Bronchial epithelial cell (primary cell): ENCODE data around the gene MTF2. TPM values are rescaled to one million over a fixed set of nuclear protein-coding genes. Genes with fewer than 3 reads are reported as not detected.

ENCODE experiments used
- DNase-seq: peaks from one replicate; pipeline ENCODE4 v3.0.0-alpha.2; 2010; ENCODE audit warnings: low read depth
- FAIRE-seq: peaks from 2 replicates; lab custom pipeline; 2011; peaks lifted over from hg19 to GRCh38; lab: Jason Lieb, UNC
- H3K27me3 ChIP-seq: 2 replicates; pipeline ENCODE4 v1.5.1; 2011; ENCODE audit warnings: low read length; ENCODE audit not compliant: control insufficient read depth, insufficient read depth
- H3K36me3 ChIP-seq: 2 replicates; pipeline ENCODE4 v1.5.1; 2011; ENCODE audit warnings: low read length; ENCODE audit not compliant: control insufficient read depth, insufficient read depth
- H3K4me3 ChIP-seq: 2 replicates; pipeline ENCODE4 v1.5.1; 2011; ENCODE audit warnings: mild to moderate bottlenecking, low read depth, low read length, control low read depth
- CTCF ChIP-seq: IDR thresholded peaks from 2 replicates; pipeline ENCODE4 v1.5.1; 2011; ENCODE audit warnings: mild to moderate bottlenecking, moderate library complexity, low read length, control low read depth, inconsistent platforms; ENCODE audit not compliant: insufficient read depth, severe bottlenecking
- total RNA-seq: library from RNA; depleted of rRNA; stranded (reverse); fragments of >200 nt; gene quantifications from 2 replicates; pipeline ENCODE4 v1.2.1, GENCODE V29; 2014

MTF2 gene
- total RNA-seq, 1 donor from 2014 or later = 20.3 TPM

- FAIRE-seq (no peak), DNase-seq (no peak)
- H3K36me3 ChIP-seq = no peaks in the 10 kb centered on the region
- H3K4me3 ChIP-seq = no peak overlapping the region
- H3K27me3 ChIP-seq = no peaks in the 10 kb centered on the region
- no peak for TF ChIP-seq CTCF
Measured at GRCh38 chr1:93143769-93144168, 64.7 kb downstream of the MTF2 start.

GRCh38 chr1:93148001-93148400 lies 68.9 kb downstream of the MTF2 start:
- no peak for FAIRE-seq
- no peak overlapping the region for H3K4me3 ChIP-seq
- DNase-seq = no peak
- no peak for TF ChIP-seq CTCF
- peaks cover 1% of the 10 kb centered on the region for H3K36me3 ChIP-seq
- no peaks in the 10 kb centered on the region for H3K27me3 ChIP-seq

- H3K27me3 ChIP-seq = no peaks in the 10 kb centered on the region
- peaks cover 3% of the 10 kb centered on the region for H3K36me3 ChIP-seq
- no peak for FAIRE-seq
- no peak for TF ChIP-seq CTCF
- H3K4me3 ChIP-seq = no peak overlapping the region
- DNase-seq = no peak
Measured at GRCh38 chr1:93150729-93151128, 71.6 kb downstream of the MTF2 start.

DNA sequence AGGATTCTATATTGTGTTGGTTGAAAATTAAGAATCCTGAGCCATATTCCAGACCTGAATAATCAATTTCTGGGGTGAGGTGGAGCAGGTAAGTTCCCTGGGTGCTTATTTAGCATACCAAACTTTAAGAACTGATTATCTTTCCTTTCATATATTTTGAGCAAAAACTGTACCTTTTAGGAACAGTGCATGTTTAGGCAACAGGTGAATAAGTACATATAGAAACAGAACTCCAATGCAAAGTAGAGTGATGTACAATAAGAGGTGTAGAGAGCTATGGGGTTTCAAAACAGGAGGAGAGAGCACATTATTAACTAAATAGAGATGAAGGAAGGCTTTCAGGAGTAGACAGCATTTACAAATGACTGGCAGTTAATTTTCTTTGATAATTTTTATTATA lies 72.4 kb downstream of the MTF2 start:
- TF ChIP-seq CTCF = no peak
- DNase-seq (no peak), FAIRE-seq (no peak)
- H3K36me3 ChIP-seq = peaks cover 3% of the 10 kb centered on the region
- no peaks in the 10 kb centered on the region for H3K27me3 ChIP-seq
- H3K4me3 ChIP-seq = no peak overlapping the region

DNA sequence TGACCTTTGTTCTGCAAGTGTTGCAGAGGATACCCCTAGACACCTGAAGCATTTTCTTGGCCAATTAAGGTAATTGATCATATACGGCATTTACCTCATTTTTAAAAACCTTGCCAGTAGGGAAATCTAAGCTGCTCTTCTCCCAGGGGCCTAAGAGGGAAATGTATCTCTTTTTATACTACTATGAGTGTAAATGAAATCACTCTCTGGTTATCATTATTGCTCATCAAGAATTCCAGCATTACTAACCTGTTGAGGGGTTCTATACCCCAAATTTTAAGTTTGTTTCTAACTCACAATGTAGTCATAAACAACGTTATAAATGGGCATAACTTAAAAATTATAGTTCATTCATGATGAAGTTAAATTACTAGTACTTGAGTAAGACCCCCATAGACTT lies 73.8 kb downstream of the MTF2 start:
- no peak overlapping the region for H3K4me3 ChIP-seq
- no peaks in the 10 kb centered on the region for H3K27me3 ChIP-seq
- no peak for DNase-seq
- H3K36me3 ChIP-seq = peaks cover 3% of the 10 kb centered on the region
- no peak for FAIRE-seq
- TF ChIP-seq CTCF = no peak

DNA sequence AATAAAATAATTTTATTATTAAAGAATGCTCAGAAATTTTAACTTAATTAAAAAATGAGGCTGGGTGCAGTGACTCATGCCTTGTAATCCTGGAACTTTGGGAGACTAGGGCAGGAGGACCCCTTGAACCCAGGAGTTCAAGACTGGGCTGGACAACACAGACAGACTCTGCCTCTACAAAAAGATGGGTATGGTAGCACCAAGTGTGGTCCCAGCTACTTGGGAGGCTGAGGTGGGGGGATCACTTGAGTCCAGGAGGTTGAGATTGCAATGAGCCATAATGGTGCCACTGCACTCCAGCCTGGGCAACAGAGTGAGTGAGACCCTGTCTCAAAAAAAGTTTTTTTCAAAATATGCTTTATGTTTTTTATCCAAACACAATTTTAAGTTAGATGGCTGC lies 75.8 kb downstream of the MTF2 start:
- FAIRE-seq = no peak
- Histone ChIP-seq H3K36me3 (peaks cover 3% of the 10 kb centered on the region), H3K27me3 (no peaks in the 10 kb centered on the region), H3K4me3 (no peak overlapping the region)
- DNase-seq = no peak
- TF ChIP-seq CTCF = no peak
